IPS-NIHi11 (cell line): ENCODE measurements around the gene RBP3.

Experiments used
- DNase-seq: peaks from one replicate; pipeline ENCODE4 v3.0.0; 2012; ENCODE audit warnings: mixed read lengths, low spot score

The RBP3 gene

DNA sequence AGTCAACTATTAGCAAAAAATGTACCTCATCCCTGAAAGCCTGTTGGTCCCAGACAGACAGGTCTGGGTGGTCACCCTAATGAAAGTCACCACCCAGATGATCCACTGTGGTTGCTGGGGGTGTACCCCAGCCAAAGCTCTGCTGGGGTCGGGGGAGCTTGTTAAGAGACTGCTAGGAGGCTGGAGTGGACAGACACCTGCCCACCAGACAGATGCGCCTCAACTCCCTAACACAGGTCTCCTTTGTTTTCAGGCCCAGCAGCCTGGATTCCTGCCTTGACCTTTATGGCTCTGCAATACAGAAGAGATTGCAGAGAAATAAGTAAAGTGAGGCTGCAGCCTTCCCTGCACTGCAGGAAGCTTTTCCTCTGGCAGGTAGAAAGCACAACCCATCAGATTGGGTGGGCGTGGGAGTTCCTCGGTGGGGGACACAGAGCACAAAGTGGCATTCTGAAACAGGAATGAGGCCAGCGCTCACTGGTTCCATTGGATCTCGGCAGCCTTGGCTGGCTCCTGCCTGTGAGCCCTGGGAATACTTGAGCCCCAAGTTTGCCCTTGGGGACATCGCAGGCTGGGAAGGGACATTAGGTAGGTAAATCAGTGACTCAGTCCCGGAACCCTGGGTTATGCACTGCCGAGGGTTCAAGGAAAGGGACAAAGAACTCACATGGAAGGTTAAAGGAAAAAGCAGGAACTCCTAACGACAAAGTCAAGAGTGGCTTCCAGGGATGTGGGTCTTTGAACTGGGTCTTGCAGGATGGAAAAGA is 53.9 kb downstream of the RBP3 start:
- no peak for DNase-seq

GRCh38 chr10:47402641-47403301 is 54.6 kb downstream of the RBP3 start:
- peak; percentile 59 for DNase-seq

DNA sequence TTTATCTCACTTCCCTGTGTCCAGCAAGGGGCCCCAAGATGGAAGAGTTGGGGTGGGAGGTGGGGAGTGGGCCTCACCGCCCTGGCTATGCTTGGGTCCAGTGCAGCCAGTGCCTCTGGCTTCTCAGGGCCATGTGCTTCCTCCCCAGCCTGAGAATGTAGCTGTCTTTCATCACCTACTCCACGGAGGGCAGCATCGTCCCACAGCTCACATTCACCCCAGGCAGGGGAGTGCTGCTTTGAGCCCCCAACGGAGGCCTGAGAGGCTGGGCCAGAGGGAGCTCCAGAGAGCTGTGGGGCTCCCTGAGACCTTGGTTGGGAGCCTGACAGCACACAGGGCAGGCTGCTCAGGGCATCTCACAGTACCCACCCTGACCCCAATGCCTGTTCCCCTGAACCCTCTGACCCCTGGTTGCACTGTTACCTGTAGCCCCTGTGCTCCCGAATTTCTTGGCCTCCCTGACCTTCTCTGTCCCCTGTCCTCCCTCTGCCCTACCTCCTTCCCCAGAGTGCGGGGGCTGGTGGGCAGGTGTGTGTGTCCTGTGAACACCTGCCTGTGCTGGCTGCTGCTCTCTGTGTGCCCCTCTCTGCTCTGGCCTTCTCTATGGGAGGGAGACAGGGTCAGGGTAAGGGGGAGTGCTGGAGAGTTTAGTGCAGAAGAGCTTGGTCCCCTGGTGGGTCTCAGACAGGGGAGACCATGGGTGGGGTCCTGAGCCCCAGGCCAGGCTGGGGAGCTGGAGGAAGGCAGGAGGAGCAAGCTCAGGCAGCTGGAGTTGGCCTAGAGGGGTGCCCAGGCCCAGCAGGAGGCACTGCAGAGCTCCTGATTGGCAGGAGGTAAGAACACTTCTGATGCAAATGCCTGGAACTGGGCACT is 55.5 kb downstream of the RBP3 start:
- DNase-seq = no peak

DNA sequence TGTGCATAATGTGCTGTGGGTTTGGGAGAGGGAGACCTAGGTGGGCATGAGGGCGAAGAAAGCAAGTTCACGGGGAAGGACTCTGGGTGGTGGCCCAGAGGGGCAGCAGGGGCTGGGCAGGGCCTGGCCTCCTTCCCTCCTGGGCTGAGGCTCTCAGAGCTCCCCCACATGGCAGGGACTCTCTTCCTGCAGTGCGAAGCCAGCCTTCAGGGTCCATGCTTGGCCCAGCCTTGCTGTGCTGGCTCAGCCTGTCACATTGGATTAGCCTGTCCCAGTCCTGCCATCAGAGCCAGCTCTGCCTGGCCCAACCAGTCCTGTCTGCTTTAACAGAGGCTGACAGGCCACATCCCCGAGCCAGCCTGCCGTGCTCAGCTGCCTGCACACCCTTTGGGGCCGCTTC is 56.3 kb downstream of the RBP3 start:
- DNase-seq = no peak

DNA sequence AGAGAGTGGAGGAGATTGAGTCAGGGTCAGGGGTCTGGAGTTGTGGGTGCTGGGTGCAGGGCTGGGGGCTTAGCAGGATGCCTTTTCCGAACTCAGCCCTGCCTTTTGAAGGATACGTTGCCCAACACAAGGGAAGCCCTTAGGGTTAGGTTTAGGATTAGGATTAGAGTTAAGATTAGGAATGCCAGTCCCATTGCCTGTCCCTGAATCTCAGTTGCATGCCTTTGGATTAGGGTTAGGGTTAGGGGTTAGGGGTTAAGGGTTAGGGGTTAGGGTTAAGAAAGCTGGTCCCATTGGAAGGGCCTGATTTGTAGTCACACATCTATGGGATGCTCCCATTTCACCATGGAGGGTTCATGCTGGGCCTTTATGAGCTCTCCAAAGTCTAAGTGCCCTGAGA is 56.8 kb downstream of the RBP3 start:
- DNase-seq = no peak

- DNase-seq = no peak
Observed at GRCh38 chr10:47405857-47406547, 57.8 kb downstream of the RBP3 start.

DNA sequence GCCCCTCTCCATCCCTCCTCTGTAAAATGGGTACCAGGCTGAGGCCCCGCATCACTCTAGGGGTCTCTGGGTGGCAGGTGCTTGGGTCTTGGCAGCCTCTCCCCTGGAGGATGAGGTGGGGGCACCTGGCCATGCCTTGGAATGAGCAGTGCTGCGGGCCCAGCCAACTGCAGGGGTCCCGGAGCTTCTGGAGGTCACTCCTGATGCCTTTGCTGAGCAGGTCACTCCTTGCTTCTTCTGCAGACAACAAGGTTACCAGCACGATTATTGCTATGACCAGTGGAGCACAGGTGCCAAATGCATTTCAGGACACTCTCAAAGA is 58.3 kb downstream of the RBP3 start:
- DNase-seq = no peak

- peak; percentile 33 for DNase-seq
Observed at GRCh38 chr10:47406870-47407691, 58.9 kb downstream of the RBP3 start.
